Mucosa of descending colon (tissue), 3 donors: Measurements from ENCODE around the gene TMEM107. TPM values are rescaled to one million over a fixed set of nuclear protein-coding genes. Genes with fewer than 3 reads are reported as not detected.
A peak's percentile ranks its signal among the peaks of the same experiment; 100 is the strongest.

Experiments
- ATAC-seq: fragments of 200-7000 bp; cut with Tn5 transposase; one replicate; pipeline ENCODE4 v1.9.1; 2020; ENCODE audit warnings: mild to moderate bottlenecking, moderate library complexity
- DNase-seq, 3 donors: peaks; one replicate each; pipeline ENCODE4 v3.0.0-alpha.2; 2020
- H3K36me3 ChIP-seq: fragments of 200-600 bp; one replicate; pipeline ENCODE4 v1.8.0; 2021; ENCODE audit warnings: low read depth, mild to moderate bottlenecking
- H3K4me1 ChIP-seq: fragments of 200-600 bp; one replicate; pipeline ENCODE4 v1.8.0; 2021; ENCODE audit warnings: low read depth, mild to moderate bottlenecking
- H3K4me3 ChIP-seq: fragments of 200-600 bp; one replicate; pipeline ENCODE4 v1.8.0; 2021; ENCODE audit warnings: mild to moderate bottlenecking
- H3K9me3 ChIP-seq: fragments of 200-600 bp; one replicate; pipeline ENCODE4 v1.8.0; 2021; ENCODE audit warnings: mild to moderate bottlenecking
- CTCF ChIP-seq: fragments of 200-600 bp; IDR thresholded peaks from one replicate; pipeline ENCODE4 v1.8.0; 2022; ENCODE audit warnings: antibody characterized with exemption, mild to moderate bottlenecking
- intact Hi-C, 2 donors: fragments of 100-400 bp; cut with DNase I in 1 of 2; cut with micrococcal nuclease in 1 of 2; formaldehyde crosslinking; loops; one replicate each; pipeline versions ENCODE4 v1.11.0 to v1.11.1; 2022; cut with DNase I, micrococcal nuclease
- total RNA-seq, 3 donors: library from RNA; stranded (reverse); fragmentation: NEBNext Ultra II Directional in 2 of 3; extraction: Animal tissue kit (Norgen Biotek cat#: 25700) in 2 of 3; gene quantifications; one replicate each; pipeline versions ENCODE4 v1.2.1 to v1.2.4, GENCODE V29; 2021 to 2023
- donor health status: DM: no; HTN: no; CAD: no; lungs with moderate emphysema.
- donor health status: DM: no; HTN: no; CAD: no.
- donor health status: DM: no; HTN: yes; CAD: no.

TMEM107 gene
- total RNA-seq, 3 donors from 2014 or later, result 8.0 to 19.1 (median 9.6) TPM

GRCh38 chr17:8187517-8188262, 11.5 kb upstream of the TMEM107 start:
- H3K9me3 ChIP-seq, result no peaks in the 10 kb centered on the region
- peak; percentile 3 for TF ChIP-seq CTCF
- peaks cover 44% of the 10 kb centered on the region for H3K4me1 ChIP-seq
- H3K4me3 ChIP-seq, result no peak overlapping the region
- intact Hi-C loops, result loop anchor here in 1 of 2 donors (2.0 kb wide), 1 partner anchor 35 kb away; no protein-coding TSS in a partner anchor
- peak; percentile 49 for ATAC-seq
- peaks cover 10% of the 10 kb centered on the region for H3K36me3 ChIP-seq
- DNase-seq, result peak; percentile 88 to 93 (median 92)

GRCh38 chr17:8186787-8187516, 10.8 kb upstream of the TMEM107 start:
- no peak for TF ChIP-seq CTCF

GRCh38 chr17:8186446-8186786, 10.2 kb upstream of the TMEM107 start:
- Histone ChIP-seq H3K4me3 (peak overlapping the region; percentile 30), H3K4me1 (peaks cover 32% of the 10 kb centered on the region), H3K36me3 (peaks cover 10% of the 10 kb centered on the region), H3K9me3 (no peaks in the 10 kb centered on the region)
- ATAC-seq (no peak), DNase-seq (no peak)
- TF ChIP-seq CTCF, result no peak
- intact Hi-C loops, result loop anchor here in 1 of 2 donors (2.0 kb wide), 1 partner anchor 36 kb away; no protein-coding TSS in a partner anchor

More at GRCh38 chr17:8186787-8187516, 10.8 kb upstream of the TMEM107 start:
- ATAC-seq (peak; percentile 64), DNase-seq (peak; percentile 94 to 98 (median 95))
- peaks cover 36% of the 10 kb centered on the region for H3K4me1 ChIP-seq
- intact Hi-C loops, result loop anchor here in 1 of 2 donors (2.0 kb wide), 1 partner anchor 36 kb away; no protein-coding TSS in a partner anchor
- peak overlapping the region; percentile 30 for H3K4me3 ChIP-seq
- H3K9me3 ChIP-seq, result no peaks in the 10 kb centered on the region
- H3K36me3 ChIP-seq, result peaks cover 10% of the 10 kb centered on the region

- Histone ChIP-seq H3K36me3 (peaks cover 10% of the 10 kb centered on the region), H3K4me1 (peaks cover 26% of the 10 kb centered on the region), H3K4me3 (peak overlapping the region; percentile 30), H3K9me3 (no peaks in the 10 kb centered on the region)
- intact Hi-C loops, result loop anchor here in 1 of 2 donors (2.0 kb wide), 1 partner anchor 37 kb away; no protein-coding TSS in a partner anchor
- ATAC-seq, result peak; percentile 32
- peak; percentile 91 to 94 (median 92) for DNase-seq
- no peak for TF ChIP-seq CTCF
Observed at GRCh38 chr17:8185582-8186445, 9.6 kb upstream of the TMEM107 start.
